BLaER1 treated with 17β-estradiol and CSF1 and Interleukin-3, amounts not matched to agents 10 nM and 100 nM (cell line): ENCODE data around the gene NIPBL.
A peak's percentile ranks its signal among the peaks of the same experiment; 100 is the strongest.

Experiments used
- H3K27ac ChIP-seq, 11 experiments: shearing (Covaris generic); formaldehyde crosslinking; 2 replicates each; pipeline ENCODE4 v1.8.1; 2022
- H3K27me3 ChIP-seq, 11 experiments: shearing (Covaris generic); formaldehyde crosslinking; 2 replicates each; pipeline ENCODE4 v1.8.1; 2022
- H3K36me3 ChIP-seq, 11 experiments: shearing (Covaris generic); formaldehyde crosslinking; 2 replicates each; pipeline ENCODE4 v1.8.1; 2022
- H3K4me1 ChIP-seq, 10 experiments: shearing (Covaris generic); formaldehyde crosslinking; 2 replicates each; pipeline ENCODE4 v1.8.1; 2022
- H3K4me2 ChIP-seq, 11 experiments: shearing (Covaris generic); formaldehyde crosslinking; 2 replicates each; pipeline ENCODE4 v1.8.1; 2022
- H3K4me3 ChIP-seq, 10 experiments: shearing (Covaris generic); formaldehyde crosslinking; 2 replicates each; pipeline ENCODE4 v1.8.1; 2022
- H3K9ac ChIP-seq, 11 experiments: shearing (Covaris generic); formaldehyde crosslinking; 2 replicates each; pipeline ENCODE4 v1.8.1; 2022
- H3K9me3 ChIP-seq, 11 experiments: shearing (Covaris generic); formaldehyde crosslinking; replicated peaks in 1 of 11; 2 replicates each; pipeline ENCODE4 v1.8.1; 2022
- H4K20me1 ChIP-seq, 11 experiments: shearing (Covaris generic); formaldehyde crosslinking; 2 replicates each; pipeline ENCODE4 v1.8.1; 2022
- Cebpa-rat ChIP-seq, 11 experiments: shearing (Covaris generic); IDR thresholded peaks; 2 replicates each; pipeline ENCODE4 v1.8.1; 2022

The NIPBL gene

GRCh38 chr5:36854402-36855140 lies 22.0 kb upstream of the NIPBL start:
- peaks cover 6 to 23% (median 16%) of the 10 kb centered on the region in 11 experiments; a peak in 16 of 22 replicates for H3K9me3 ChIP-seq
- H3K27me3 ChIP-seq = no peaks in the 10 kb centered on the region
- H3K4me3 ChIP-seq = no peak overlapping the region
- no peak overlapping the region for H3K27ac ChIP-seq
- no peak for TF ChIP-seq Cebpa-rat (IDR thresholded peaks at IDR 0.05)
- H3K9ac ChIP-seq = no peak overlapping the region
- no peaks in the 10 kb centered on the region for H3K4me1 ChIP-seq
- no peaks in the 10 kb centered on the region for H3K36me3 ChIP-seq
- H4K20me1 ChIP-seq = no peaks in the 10 kb centered on the region
- H3K4me2 ChIP-seq = no peak overlapping the region

- no peak for TF ChIP-seq Cebpa-rat (IDR thresholded peaks at IDR 0.05)
- no peak overlapping the region for H3K4me3 ChIP-seq
Measured at GRCh38 chr5:36855141-36855495, 21.5 kb upstream of the NIPBL start.

GRCh38 chr5:36861871-36862270 lies 14.7 kb upstream of the NIPBL start:
- Histone ChIP-seq H4K20me1 (no peaks in the 10 kb centered on the region), H3K4me2 (no peak overlapping the region), H3K27ac (no peak overlapping the region), H3K4me1 (no peaks in the 10 kb centered on the region), H3K9ac (no peak overlapping the region), H3K4me3 (no peak overlapping the region), H3K36me3 (peaks cover 0 to 15% (median 13%) of the 10 kb centered on the region in 11 experiments; a peak in 12 of 22 replicates), H3K27me3 (no peaks in the 10 kb centered on the region), H3K9me3 (peaks cover 0 to 11% (median 4%) of the 10 kb centered on the region in 11 experiments; a peak in 7 of 22 replicates)
- TF ChIP-seq Cebpa-rat (IDR thresholded peaks at IDR 0.05) = no peak

More at GRCh38 chr5:36855141-36855495, 21.5 kb upstream of the NIPBL start:
- Histone ChIP-seq H4K20me1 (no peaks in the 10 kb centered on the region), H3K36me3 (no peaks in the 10 kb centered on the region), H3K4me1 (no peaks in the 10 kb centered on the region), H3K4me2 (no peak overlapping the region), H3K27ac (no peak overlapping the region), H3K9me3 (peaks cover 6 to 19% (median 14%) of the 10 kb centered on the region in 11 experiments; a peak in 15 of 22 replicates), H3K27me3 (no peaks in the 10 kb centered on the region), H3K9ac (no peak overlapping the region)

- Histone ChIP-seq H4K20me1 (peaks cover 9 to 67% (median 47%) of the 10 kb centered on the region in 11 experiments; a peak in 20 of 22 replicates), H3K4me2 (peak overlapping the region in 5 of 11 experiments; percentile 8 to 83 (median 22); a peak in 3 of 22 replicates)
Measured at GRCh38 chr5:36870399-36871040, 6.0 kb upstream of the NIPBL start.

GRCh38 chr5:36874465-36874864 lies 2.1 kb upstream of the NIPBL start:
- no peak for TF ChIP-seq Cebpa-rat (IDR thresholded peaks at IDR 0.05)
- Histone ChIP-seq H3K27me3 (no peaks in the 10 kb centered on the region), H3K4me3 (peak overlapping the region; percentile 76 to 98 (median 94)), H3K9ac (peak overlapping the region; percentile 93 to 100 (median 99)), H3K9me3 (no peaks in the 10 kb centered on the region), H3K36me3 (peaks cover 0 to 14% (median 5%) of the 10 kb centered on the region in 11 experiments; a peak in 9 of 22 replicates), H3K4me1 (peaks cover 15 to 52% (median 39%) of the 10 kb centered on the region in 10 experiments; a peak in 19 of 20 replicates), H3K4me2 (peak overlapping the region; percentile 80 to 100 (median 91)), H4K20me1 (peaks cover 27 to 80% (median 70%) of the 10 kb centered on the region in 11 experiments), H3K27ac (peak overlapping the region; percentile 85 to 99 (median 97); a peak in 19 of 22 replicates)

More at GRCh38 chr5:36870399-36871040, 6.0 kb upstream of the NIPBL start:
- TF ChIP-seq Cebpa-rat (IDR thresholded peaks at IDR 0.05) = no peak
- Histone ChIP-seq H3K9me3 (peaks cover 0 to 9% (median 4%) of the 10 kb centered on the region in 11 experiments; a peak in 7 of 22 replicates), H3K4me1 (peaks cover 15 to 47% (median 39%) of the 10 kb centered on the region in 10 experiments; a peak in 19 of 20 replicates), H3K27me3 (no peaks in the 10 kb centered on the region), H3K9ac (no peak overlapping the region), H3K27ac (no peak overlapping the region; a peak in 1 of 22 replicates), H3K36me3 (peaks cover 0 to 38% (median 15%) of the 10 kb centered on the region in 11 experiments; a peak in 15 of 22 replicates), H3K4me3 (no peak overlapping the region)

- peaks cover 15 to 56% (median 41%) of the 10 kb centered on the region in 10 experiments; a peak in 19 of 20 replicates for H3K4me1 ChIP-seq
- H3K9me3 ChIP-seq = no peaks in the 10 kb centered on the region
- no peak for TF ChIP-seq Cebpa-rat (IDR thresholded peaks at IDR 0.05)
- peak overlapping the region; percentile 85 to 99 (median 97) for H3K27ac ChIP-seq
- H3K4me3 ChIP-seq = peak overlapping the region; percentile 76 to 98 (median 94)
- H3K36me3 ChIP-seq = peaks cover 0 to 11% (median 4%) of the 10 kb centered on the region in 11 experiments; a peak in 6 of 22 replicates
- no peaks in the 10 kb centered on the region for H3K27me3 ChIP-seq
- peak overlapping the region; percentile 80 to 100 (median 91) for H3K4me2 ChIP-seq
- H3K9ac ChIP-seq = peak overlapping the region; percentile 93 to 100 (median 99)
- peaks cover 35 to 83% (median 78%) of the 10 kb centered on the region in 11 experiments for H4K20me1 ChIP-seq
Measured at GRCh38 chr5:36875051-36875789, 1.3 kb upstream of the NIPBL start.

- peak overlapping the region; percentile 80 to 100 (median 91) for H3K4me2 ChIP-seq
- H3K4me1 ChIP-seq = peaks cover 17 to 57% (median 47%) of the 10 kb centered on the region in 10 experiments; a peak in 19 of 20 replicates
- no peaks in the 10 kb centered on the region for H3K27me3 ChIP-seq
- peaks cover 41 to 86% (median 81%) of the 10 kb centered on the region in 11 experiments for H4K20me1 ChIP-seq
- H3K36me3 ChIP-seq = peaks cover 0 to 11% (median 4%) of the 10 kb centered on the region in 11 experiments; a peak in 6 of 22 replicates
- H3K9me3 ChIP-seq = no peaks in the 10 kb centered on the region
- H3K27ac ChIP-seq = peak overlapping the region; percentile 85 to 99 (median 97)
- peak overlapping the region; percentile 76 to 98 (median 94) for H3K4me3 ChIP-seq
- TF ChIP-seq Cebpa-rat (IDR thresholded peaks at IDR 0.05) = no peak
- H3K9ac ChIP-seq = peak overlapping the region; percentile 93 to 100 (median 99)
Measured at GRCh38 chr5:36875790-36876298, 725 bp upstream of the NIPBL start.

- peak overlapping the region; percentile 76 to 98 (median 94) for H3K4me3 ChIP-seq
- no peaks in the 10 kb centered on the region for H3K27me3 ChIP-seq
- peak overlapping the region; percentile 93 to 100 (median 98) for H3K27ac ChIP-seq
- peak overlapping the region; percentile 74 to 98 (median 89); a peak in 20 of 22 replicates for H3K4me2 ChIP-seq
- peaks cover 11 to 57% (median 45%) of the 10 kb centered on the region in 10 experiments; a peak in 19 of 20 replicates for H3K4me1 ChIP-seq
- peaks cover 54 to 87% (median 81%) of the 10 kb centered on the region in 11 experiments for H4K20me1 ChIP-seq
- peak overlapping the region; percentile 93 to 100 (median 99) for H3K9ac ChIP-seq
- no peak for TF ChIP-seq Cebpa-rat (IDR thresholded peaks at IDR 0.05)
- no peaks in the 10 kb centered on the region for H3K9me3 ChIP-seq
- H3K36me3 ChIP-seq = peaks cover 0 to 8% (median 4%) of the 10 kb centered on the region in 11 experiments; a peak in 6 of 22 replicates
Measured at GRCh38 chr5:36876965-36877666, 547 bp downstream of the NIPBL start.
